H1 (cell line): ENCODE data around the gene MAP2K1. TPM values are rescaled to one million over a fixed set of nuclear protein-coding genes. Genes with fewer than 3 reads are reported as not detected.

Experiments
- CTCF ChIA-PET: fragments of 300-600 bp; sonication (Branson Sonifier 250); formaldehyde crosslinking; loops from one replicate; lab custom pipeline; 2021; ENCODE audit not compliant: partially characterized antibody; lab: Charles Lee
- POLR2A ChIA-PET: fragments of 300-600 bp; sonication (Branson Sonifier 250); formaldehyde crosslinking; loops from one replicate; lab custom pipeline; 2021; ENCODE audit warnings: inconsistent platforms; ENCODE audit not compliant: partially characterized antibody; lab: Charles Lee
- DNase-seq, 2 experiments: peaks; one replicate each; pipeline versions ENCODE4 v3.0.0 to v3.0.0-alpha.2; 2010 to 2022; ENCODE audit warnings: low spot score in 2 of 2, low read depth in 1 of 2, mixed read lengths in 1 of 2
- FAIRE-seq: peaks from 2 replicates; lab custom pipeline; 2011; peaks lifted over from hg19 to GRCh38; lab: Jason Lieb, UNC
- H2AFZ ChIP-seq: 2 replicates; pipeline ENCODE4 v1.8.1; 2012; ENCODE audit warnings: low read length, inconsistent platforms
- H2AK5ac ChIP-seq: 2 replicates; pipeline ENCODE4 v1.6.1; 2013; ENCODE audit warnings: low read depth, low read length
- H2BK120ac ChIP-seq: replicated peaks from 2 replicates; pipeline ENCODE3; 2013; ENCODE audit warnings: low read depth, low read length, inconsistent platforms
- H2BK12ac ChIP-seq: 2 replicates; pipeline ENCODE4 v1.6.1; 2013; ENCODE audit warnings: low read depth, low read length
- H2BK15ac ChIP-seq: 2 replicates; pipeline ENCODE4 v1.6.1; 2013; ENCODE audit warnings: low read length
- H2BK20ac ChIP-seq: 2 replicates; pipeline ENCODE4 v1.6.1; 2013; ENCODE audit warnings: low read length
- H2BK5ac ChIP-seq: 2 replicates; pipeline ENCODE4 v1.6.1; 2013; ENCODE audit warnings: low read depth, low read length
- H3K14ac ChIP-seq: 2 replicates; pipeline ENCODE4 v1.6.1; 2013; ENCODE audit warnings: inconsistent platforms; ENCODE audit not compliant: insufficient read length
- H3K18ac ChIP-seq: 2 replicates; pipeline ENCODE4 v1.6.1; 2013; ENCODE audit warnings: low read length; ENCODE audit errors: extremely low read depth
- H3K23ac ChIP-seq: 2 replicates; pipeline ENCODE4 v1.6.1; 2013; ENCODE audit warnings: inconsistent platforms; ENCODE audit not compliant: insufficient read length
- H3K23me2 ChIP-seq: 2 replicates; pipeline ENCODE4 v1.6.1; 2013; ENCODE audit warnings: low read depth, low read length
- H3K27ac ChIP-seq: 2 replicates; pipeline ENCODE4 v1.6.1; 2011; ENCODE audit warnings: low read depth, low read length, inconsistent platforms
- H3K27me3 ChIP-seq, 4 experiments: replicated peaks in 1 of 4; 1 replicate in 1 of 4; 2 replicates in 3 of 4; pipeline versions ENCODE4 v1.6.1 to v1.8.1; 2011 to 2013; ENCODE audit warnings: low read length in 3 of 4, mild to moderate bottlenecking in 3 of 4, inconsistent platforms in 2 of 4, mixed read lengths in 2 of 4, moderate library complexity in 1 of 4; ENCODE audit not compliant: control insufficient read depth in 3 of 4, insufficient read depth in 3 of 4; ENCODE audit errors: extremely low read depth in 1 of 4
- H3K36me3 ChIP-seq, 4 experiments: 2 replicates each; pipeline versions ENCODE4 v1.6.1 to v1.8.1; 2011 to 2013; ENCODE audit warnings: mild to moderate bottlenecking in 4 of 4, low read length in 3 of 4, moderate library complexity in 2 of 4, control low read depth in 1 of 4, inconsistent platforms in 1 of 4; ENCODE audit not compliant: insufficient read depth in 4 of 4, control insufficient read depth in 2 of 4
- H3K4ac ChIP-seq: replicated peaks from 2 replicates; pipeline ENCODE3; 2013; ENCODE audit warnings: low read length, low read depth, mixed read lengths, inconsistent platforms; ENCODE audit not compliant: insufficient read length
- H3K4me1 ChIP-seq, 4 experiments: replicated peaks in 1 of 4; 1 replicate in 1 of 4; 2 replicates in 3 of 4; pipeline versions ENCODE4 v1.6.1 to v1.8.1; 2011 to 2013; ENCODE audit warnings: low read length in 3 of 4, inconsistent platforms in 2 of 4, mixed read lengths in 1 of 4; ENCODE audit not compliant: insufficient read depth in 4 of 4, control insufficient read depth in 3 of 4
- H3K4me2 ChIP-seq, 2 experiments: 2 replicates each; pipeline versions ENCODE4 v1.6.1 to v1.8.1; 2011 to 2013; ENCODE audit warnings: low read depth in 2 of 2, low read length in 2 of 2, control low read depth in 1 of 2, inconsistent platforms in 1 of 2, mild to moderate bottlenecking in 1 of 2; ENCODE audit not compliant: insufficient read depth in 1 of 2
- H3K4me3 ChIP-seq, 4 experiments: fragments of 200-600, 300-600 bp in 1 of 4; sonication (generic), shearing (Covaris generic), sonication (Bioruptor Twin) in 1 of 4; 2 replicates each; pipeline versions ENCODE4 v1.5.1 to v1.8.1; 2011 to 2016; ENCODE audit warnings: low read length in 4 of 4, low read depth in 3 of 4, control low read depth in 2 of 4, inconsistent platforms in 2 of 4, mild to moderate bottlenecking in 2 of 4, mixed read lengths in 1 of 4, moderate library complexity in 1 of 4; ENCODE audit not compliant: insufficient read depth in 2 of 4; ENCODE audit errors: extremely low read depth in 1 of 4
- H3K56ac ChIP-seq: replicated peaks from 2 replicates; pipeline ENCODE3; 2013; ENCODE audit warnings: low read depth, mild to moderate bottlenecking, mixed read lengths, low read length, inconsistent platforms; ENCODE audit not compliant: insufficient read length
- H3K79me1 ChIP-seq: 2 replicates; pipeline ENCODE4 v1.6.1; 2013; ENCODE audit warnings: low read depth, low read length, control low read depth
- H3K79me2 ChIP-seq, 2 experiments: 2 replicates each; pipeline versions ENCODE4 v1.6.1 to v1.8.1; 2012 to 2013; ENCODE audit warnings: low read length in 2 of 2, mild to moderate bottlenecking in 2 of 2, inconsistent platforms in 1 of 2; ENCODE audit not compliant: insufficient read depth in 2 of 2, control insufficient read depth in 1 of 2
- H3K9ac ChIP-seq, 4 experiments: replicated peaks in 1 of 4; 1 replicate in 1 of 4; 2 replicates in 3 of 4; pipeline versions ENCODE4 v1.6.1 to v1.8.1; 2011 to 2013; ENCODE audit warnings: low read depth in 3 of 4, low read length in 3 of 4, control low read depth in 2 of 4, mild to moderate bottlenecking in 2 of 4, moderate library complexity in 2 of 4, inconsistent platforms in 1 of 4; ENCODE audit errors: extremely low read depth in 1 of 4
- H3K9me3 ChIP-seq, 2 experiments: 2 replicates each; pipeline versions ENCODE4 v1.6.1 to v1.8.1; 2012 to 2013; ENCODE audit warnings: mild to moderate bottlenecking in 2 of 2, moderate library complexity in 2 of 2, control low read depth in 1 of 2, inconsistent platforms in 1 of 2, low read depth in 1 of 2, low read length in 1 of 2, mixed read lengths in 1 of 2; ENCODE audit not compliant: insufficient read depth in 2 of 2
- H4K20me1 ChIP-seq, 2 experiments: replicated peaks in 1 of 2; 2 replicates each; pipeline versions ENCODE3 to v1.8.1; 2011 to 2013; ENCODE audit warnings: inconsistent platforms in 2 of 2, low read length in 2 of 2, mild to moderate bottlenecking in 1 of 2; ENCODE audit not compliant: insufficient read depth in 2 of 2, control insufficient read depth in 1 of 2
- H4K5ac ChIP-seq: 2 replicates; pipeline ENCODE4 v1.6.1; 2013; ENCODE audit warnings: low read length, low read depth, mixed read lengths, inconsistent platforms; ENCODE audit not compliant: insufficient read length
- H4K8ac ChIP-seq: 2 replicates; pipeline ENCODE4 v1.8.0; 2013; ENCODE audit warnings: mild to moderate bottlenecking, moderate library complexity, low read length, inconsistent platforms; ENCODE audit not compliant: insufficient read depth; ENCODE audit errors: extremely low read depth
- H4K91ac ChIP-seq: replicated peaks from 2 replicates; pipeline ENCODE3; 2013; ENCODE audit warnings: low read length, mixed read lengths, inconsistent platforms; ENCODE audit not compliant: insufficient read length
- CTBP2 ChIP-seq: IDR thresholded peaks from 2 replicates; pipeline ENCODE4 v1.7.0; 2011; ENCODE audit warnings: borderline replicate concordance, mild to moderate bottlenecking, moderate library complexity, mixed read lengths, low read length; ENCODE audit not compliant: insufficient read depth, insufficient read length
- E2F6 ChIP-seq: IDR thresholded peaks from 2 replicates; pipeline ENCODE4 v1.6.1; 2012; ENCODE audit warnings: inconsistent platforms
- EP300 ChIP-seq, 2 experiments: IDR thresholded peaks; 1 replicate in 1 of 2; 2 replicates in 1 of 2; pipeline ENCODE4 v1.6.1; 2011 to 2012; ENCODE audit warnings: low read depth in 2 of 2, low read length in 2 of 2, mild to moderate bottlenecking in 2 of 2, borderline replicate concordance in 1 of 2, inconsistent platforms in 1 of 2, moderate library complexity in 1 of 2
- NRF1 ChIP-seq: IDR thresholded peaks from 2 replicates; pipeline ENCODE4 v1.6.1; 2011; ENCODE audit warnings: mild to moderate bottlenecking, low read depth, low read length, improper control_type of control experiment
- POU5F1 ChIP-seq: IDR thresholded peaks from 2 replicates; pipeline ENCODE4 v1.6.1; 2011; ENCODE audit warnings: low read depth, mild to moderate bottlenecking, low read length, moderate library complexity
- SUZ12 ChIP-seq: fragments of 200-600 bp; sonication (generic); IDR thresholded peaks from 2 replicates; pipeline ENCODE4 v1.6.1; 2012; ENCODE audit warnings: mild to moderate bottlenecking, inconsistent platforms, low read length, moderate library complexity, mixed read lengths
- TAF1 ChIP-seq: IDR thresholded peaks from 2 replicates; pipeline ENCODE4 v1.6.1; 2011; ENCODE audit warnings: mild to moderate bottlenecking, low read depth, low read length
- TBP ChIP-seq: IDR thresholded peaks from 2 replicates; pipeline ENCODE4 v1.6.1; 2011; ENCODE audit warnings: low read depth, low read length, improper control_type of control experiment
- TEAD4 ChIP-seq: IDR thresholded peaks from 2 replicates; pipeline ENCODE4 v1.6.1; 2012; ENCODE audit warnings: low read depth, low read length, inconsistent platforms, mixed read lengths
- WGBS, 2 experiments: shearing (Covaris generic) in 1 of 2; methylation state at CpG; one replicate each; pipeline versions ENCODE4 v1.1.6 to v1.1.7; 2013 to 2015; ENCODE audit warnings: low lambda C conversion rate in 2 of 2, mixed read lengths in 2 of 2, inconsistent platforms in 1 of 2, low coverage in 1 of 2, missing lambda C conversion rate in 1 of 2; ENCODE audit not compliant: insufficient replicate concordance in 2 of 2, insufficient coverage in 1 of 2, insufficient read length in 1 of 2; ENCODE audit errors: extremely low coverage in 1 of 2, missing lambda C conversion rate in 1 of 2; 5-methylcytosine and 5-hydroxymethylcytosine counted together
- polyA plus RNA-seq, 7 experiments: library from polyadenylated mRNA; depleted of rRNA in 3 of 7; stranded (reverse) in 5 of 7; unstranded in 2 of 7; fragments of >200 nt in 5 of 7; fragments of 200-250 nt in 2 of 7; gene quantifications; 1 replicate in 5 of 7; 2 replicates in 1 of 7; 4 replicates in 1 of 7; pipeline versions ENCODE4 v1.2.1 to v1.2.3, GENCODE V29; 2011 to 2013; ENCODE audit warnings: missing spikeins in 2 of 7, mixed read lengths in 2 of 7
- total RNA-seq: library from RNA; stranded (reverse); fragmentation: NEBNext Ultra II Directional; extraction: Animal tissue kit (Norgen Biotek cat#: 25700); gene quantifications from 2 replicates; pipeline ENCODE4 v1.2.1, GENCODE V29; 2021

Gene MAP2K1
- total and polyA plus RNA-seq, 2 of the 8 experiments (the other 6 are each of a cell fraction or from before 2014, with no cell fraction given), result 54.7 to 78.2 TPM

DNA sequence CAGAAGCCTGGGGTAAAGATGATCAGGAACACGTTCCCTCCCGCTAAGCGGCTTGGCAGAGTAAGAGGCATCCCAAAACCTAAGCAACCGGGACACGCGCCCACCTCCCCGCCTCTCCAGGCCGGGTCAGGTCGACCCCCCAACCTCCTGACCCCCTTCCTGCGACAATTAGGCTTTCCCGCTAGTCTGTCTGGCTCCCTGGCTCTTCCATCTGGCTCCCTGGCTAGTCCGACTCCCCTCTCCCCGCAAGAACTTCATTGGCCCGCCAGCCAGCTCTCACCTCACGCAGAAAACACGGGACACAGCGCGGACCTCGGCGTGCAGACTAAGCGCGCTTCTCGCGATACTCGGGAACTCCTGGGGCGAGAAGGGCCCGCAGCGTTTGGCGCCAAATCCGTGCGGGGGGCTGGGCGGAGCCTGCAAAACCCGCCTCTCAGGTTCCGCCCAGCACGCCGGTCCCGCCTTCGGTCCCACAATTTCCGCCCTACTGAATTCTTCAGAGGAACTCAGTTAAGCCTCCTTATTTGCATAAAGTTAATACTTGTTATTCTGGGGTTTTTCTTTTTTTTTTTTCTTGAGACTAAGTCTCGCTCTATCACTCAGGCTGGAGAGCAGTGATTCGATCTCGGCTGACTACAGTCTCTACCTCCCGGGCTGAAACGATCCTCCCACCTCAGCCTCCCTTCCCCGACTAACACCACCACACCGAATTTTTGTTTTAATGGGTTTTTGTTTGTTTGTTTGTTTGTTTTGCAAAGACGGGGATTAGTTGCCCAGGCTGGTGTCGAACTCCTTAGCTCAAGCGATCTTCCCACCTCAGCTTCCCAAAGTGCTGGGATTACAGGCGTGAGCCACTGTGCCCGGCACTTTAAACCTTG is 30.1 kb upstream of the MAP2K1 start, which contains the start of gene TIPIN:
TIPIN (minus strand) TSS at position 327 of the 878 bp plus-strand sequence. CDS start 3,738 bp downstream, outside the sequence.
- DNase-seq (peak; percentile 84 to 96), FAIRE-seq (no peak)
- peak within 1 kb of the TSS; percentile 61 for H2AFZ ChIP-seq
- H3K36me3 ChIP-seq, result peaks cover 0 to 14% (median 5%) of the 10 kb centered on the region in 4 experiments; a peak in 4 of 8 replicates
- peak within 1 kb of the TSS; percentile 78; the same call in 1 of the 2 replicates for H2BK12ac ChIP-seq
- peak within 1 kb of the TSS; percentile 72 to 87 (median 82) for H3K4me3 ChIP-seq
- 0 out of 2 replicates have a peak within 1 kb of the TSS, but pooled peaks have one; percentile 67 for H2AK5ac ChIP-seq
- peak within 1 kb of the TSS; percentile 91 to 92 for H3K4me2 ChIP-seq
- H3K79me1 ChIP-seq, result no peaks in the 10 kb centered on the region; the same call in 1 of the 2 replicates
- H2BK120ac ChIP-seq, result peak within 1 kb of the TSS; percentile 34
- H2BK20ac ChIP-seq, result no peak within 1 kb of the TSS
- WGBS, 2 experiments, result 19% methylated on average over 48 of the region's 51 CpGs; no CpG with 5 or more reads in 1 of the 2 experiments
- H3K56ac ChIP-seq, result peak within 1 kb of the TSS; percentile 95
- peak within 1 kb of the TSS; percentile 58 for H2BK5ac ChIP-seq
- peaks cover 0 to 22% of the 10 kb centered on the region in 2 experiments; a peak in 2 of 4 replicates for H3K79me2 ChIP-seq
- no peak within 1 kb of the TSS for H3K14ac ChIP-seq
- H3K9me3 ChIP-seq, result no peaks in the 10 kb centered on the region
- peak within 1 kb of the TSS; percentile 13; the same call in 1 of the 2 replicates for H2BK15ac ChIP-seq
- no peaks in the 10 kb centered on the region for H4K20me1 ChIP-seq
- peak within 1 kb of the TSS; percentile 78 for H3K27ac ChIP-seq
- CTCF ChIA-PET, result interaction anchor here (0.6 to 0.8 kb wide), 2 partner anchors 113 to 1791 kb away, joined by 3 read pairs; no protein-coding TSS in a partner anchor
- peaks cover 4% of the 10 kb centered on the region for H3K23me2 ChIP-seq
- H4K8ac ChIP-seq, result peak within 1 kb of the TSS; percentile 96
- H3K9ac ChIP-seq, result peak within 1 kb of the TSS; percentile 89 to 97 (median 95)
- H3K27me3 ChIP-seq, result no peaks in the 10 kb centered on the region
- H4K91ac ChIP-seq, result peak within 1 kb of the TSS; percentile 49
- H3K4me1 ChIP-seq, result peaks cover 0 to 7% (median 3%) of the 10 kb centered on the region in 4 experiments; a peak in 5 of 7 replicates
- POLR2A ChIA-PET, result interaction anchor here (0.6 to 2.5 kb wide), 8 partner anchors 15 to 149 kb away, joined by 3 to 12 read pairs (median 3); partner anchors contain the start of genes MAP2K1, RPL4 and ZWILCH
- no peak within 1 kb of the TSS for H3K23ac ChIP-seq
- H3K18ac ChIP-seq, result peak within 1 kb of the TSS; percentile 95
- H4K5ac ChIP-seq, result peak within 1 kb of the TSS; percentile 91
- no peak within 1 kb of the TSS for H3K4ac ChIP-seq
- TF ChIP-seq E2F6 (peak; percentile 90), NRF1 (no peak), POU5F1 (no peak), SUZ12 (no peak), CTBP2 (peak; percentile 34), TAF1 (peak; percentile 91), TBP (peak; percentile 85), TEAD4 (no peak), EP300 (IDR thresholded peaks at IDR 0.05; ENCODE audit: borderline replicate concordance in 1 of 2, low read depth in 2 of 2, low read length in 2 of 2) (no peak)
